WTC11 (cell line): ENCODE data around the gene ATF4. TPM values are rescaled to one million over a fixed set of nuclear protein-coding genes. Genes with fewer than 3 reads are reported as not detected.
A peak's percentile ranks its signal among the peaks of the same experiment; 100 is the strongest.

ENCODE experiments used
- ATAC-seq: fragments of 200-7000 bp; cut with Tn5 transposase; 2 replicates; pipeline ENCODE4 v1.10.0; 2021; ENCODE audit warnings: mild to moderate bottlenecking, moderate library complexity
- CTCF ChIA-PET: fragments of 300-600 bp; sonication (Branson Sonifier 250); formaldehyde crosslinking; loops from one replicate; lab custom pipeline; 2021; ENCODE audit warnings: antibody characterized with exemption; lab: Charles Lee
- POLR2A ChIA-PET: fragments of 350-600 bp; sonication (Branson Sonifier 250); formaldehyde crosslinking; loops from one replicate; lab custom pipeline; 2021; ENCODE audit warnings: antibody characterized with exemption; lab: Charles Lee
- DNase-seq: peaks from one replicate; pipeline ENCODE4 v3.0.0; 2021; ENCODE audit warnings: low spot score
- H3K27ac Mint-ChIP-seq: 2 replicates; pipeline ENCODE4 v1.8.0; 2021; ENCODE audit warnings: mixed read lengths
- H3K27me3 Mint-ChIP-seq: 2 replicates; pipeline ENCODE4 v1.8.0; 2021; ENCODE audit warnings: low read depth, mild to moderate bottlenecking, moderate library complexity, mixed read lengths
- H3K36me3 Mint-ChIP-seq: 2 replicates; pipeline ENCODE4 v1.8.0; 2021; ENCODE audit warnings: mixed read lengths
- H3K4me1 Mint-ChIP-seq: 2 replicates; pipeline ENCODE4 v1.8.0; 2022; ENCODE audit warnings: mixed read lengths
- H3K4me3 Mint-ChIP-seq: 2 replicates; pipeline ENCODE4 v1.8.0; 2021; ENCODE audit warnings: mild to moderate bottlenecking, moderate library complexity, mixed read lengths
- H3K9me3 Mint-ChIP-seq: 2 replicates; pipeline ENCODE4 v1.8.0; 2021; ENCODE audit warnings: mixed read lengths
- EMX1 ChIP-seq: fragments of 250-450 bp; sonication (Bioruptor Pico); IDR thresholded peaks from 2 replicates; pipeline ENCODE4 v1.8.0; 2021; ENCODE audit warnings: mild to moderate bottlenecking
- GTF2I ChIP-seq: fragments of 250-450 bp; sonication (Bioruptor Pico); conservative IDR thresholded peaks from 2 replicates; pipeline ENCODE4 v1.4.0; 2021; ENCODE audit warnings: mild to moderate bottlenecking
- HMGA2 ChIP-seq: fragments of 250-450 bp; sonication (Bioruptor Pico); IDR thresholded peaks from 2 replicates; pipeline ENCODE4 v1.4.0; 2021; ENCODE audit warnings: mild to moderate bottlenecking, moderate library complexity
- NR2C2 ChIP-seq: sonication (generic); formaldehyde crosslinking; IDR thresholded peaks from 2 replicates; pipeline ENCODE4 v1.8.0; 2022; ENCODE audit warnings: mild to moderate bottlenecking, missing genetic modification reagents
- OVOL2 ChIP-seq: fragments of 250-450 bp; sonication (Bioruptor Pico); IDR thresholded peaks from 2 replicates; pipeline ENCODE4 v1.9.0; 2021; ENCODE audit warnings: mild to moderate bottlenecking, borderline replicate concordance
- TEAD4 ChIP-seq: sonication (generic); formaldehyde crosslinking; IDR thresholded peaks from 2 replicates; pipeline ENCODE4 v1.8.0; 2022; ENCODE audit warnings: mild to moderate bottlenecking, missing genetic modification reagents
- ZBTB21 ChIP-seq: sonication (generic); formaldehyde crosslinking; IDR thresholded peaks from 2 replicates; pipeline ENCODE4 v1.8.1; 2023; ENCODE audit warnings: mild to moderate bottlenecking, missing genetic modification reagents, borderline replicate concordance
- ZNF138 ChIP-seq: sonication (generic); formaldehyde crosslinking; conservative IDR thresholded peaks from 2 replicates; pipeline ENCODE4 v1.8.1; 2022; ENCODE audit warnings: mild to moderate bottlenecking, moderate library complexity, missing genetic modification reagents
- ZNF396 ChIP-seq: fragments of 250-450 bp; sonication (Bioruptor Pico); IDR thresholded peaks from 2 replicates; pipeline ENCODE4 v1.8.0; 2021; ENCODE audit warnings: mild to moderate bottlenecking, moderate library complexity, borderline replicate concordance
- total RNA-seq: library from RNA; stranded (reverse); gene quantifications from 3 replicates; pipeline ENCODE4 v1.2.3, GENCODE V29; 2021
- TF ChIP-seq, protein P1 (sequence below): sonication (generic); formaldehyde crosslinking; IDR thresholded peaks from 2 replicates; pipeline ENCODE4 v1.8.0; 2022; ENCODE audit warnings: missing genetic modification reagents
- TF ChIP-seq, protein P2 (sequence below): sonication (generic); formaldehyde crosslinking; IDR thresholded peaks from 2 replicates; pipeline ENCODE4 v1.8.0; 2023; ENCODE audit warnings: missing genetic modification reagents
- TF ChIP-seq, protein P3 (sequence below): fragments of 250-450 bp; sonication (Bioruptor Pico); IDR thresholded peaks from 2 replicates; pipeline ENCODE4 v2.1.2; 2022; ENCODE audit warnings: mild to moderate bottlenecking, moderate library complexity
- TF ChIP-seq, protein P4 (sequence below): sonication (generic); formaldehyde crosslinking; conservative IDR thresholded peaks from 2 replicates; pipeline ENCODE4 v1.8.1; 2023; ENCODE audit warnings: mild to moderate bottlenecking, low read depth, missing genetic modification reagents, moderate library complexity
- TF ChIP-seq, protein P5 (sequence below): fragments of 250-450 bp; sonication (Bioruptor Pico); conservative IDR thresholded peaks from 2 replicates; pipeline ENCODE4 v1.9.0; 2021; ENCODE audit warnings: mild to moderate bottlenecking
- TF ChIP-seq, protein P6 (sequence below): sonication (generic); formaldehyde crosslinking; conservative IDR thresholded peaks from 2 replicates; pipeline ENCODE4 v1.8.1; 2022; ENCODE audit warnings: mild to moderate bottlenecking, missing genetic modification reagents
- TF ChIP-seq, protein P7 (sequence below): fragments of 250-450 bp; sonication (Bioruptor Pico); IDR thresholded peaks from 2 replicates; pipeline ENCODE4 v1.9.0; 2021; ENCODE audit warnings: mild to moderate bottlenecking
- TF ChIP-seq, protein P8 (sequence below): sonication (generic); formaldehyde crosslinking; IDR thresholded peaks from 2 replicates; pipeline ENCODE4 v1.8.0; 2022; ENCODE audit warnings: mild to moderate bottlenecking, missing genetic modification reagents
- TF ChIP-seq, protein P9 (sequence below): sonication (generic); formaldehyde crosslinking; IDR thresholded peaks from 2 replicates; pipeline ENCODE4 v1.8.0; 2022; ENCODE audit warnings: mild to moderate bottlenecking, missing genetic modification reagents
- TF ChIP-seq, protein P10 (sequence below): sonication (generic); formaldehyde crosslinking; IDR thresholded peaks from 2 replicates; pipeline ENCODE4 v1.8.1; 2023; ENCODE audit warnings: mild to moderate bottlenecking, missing genetic modification reagents, moderate library complexity

Gene ATF4
- total RNA-seq, 1 experiment from 2014 or later, result 460 TPM

DNA sequence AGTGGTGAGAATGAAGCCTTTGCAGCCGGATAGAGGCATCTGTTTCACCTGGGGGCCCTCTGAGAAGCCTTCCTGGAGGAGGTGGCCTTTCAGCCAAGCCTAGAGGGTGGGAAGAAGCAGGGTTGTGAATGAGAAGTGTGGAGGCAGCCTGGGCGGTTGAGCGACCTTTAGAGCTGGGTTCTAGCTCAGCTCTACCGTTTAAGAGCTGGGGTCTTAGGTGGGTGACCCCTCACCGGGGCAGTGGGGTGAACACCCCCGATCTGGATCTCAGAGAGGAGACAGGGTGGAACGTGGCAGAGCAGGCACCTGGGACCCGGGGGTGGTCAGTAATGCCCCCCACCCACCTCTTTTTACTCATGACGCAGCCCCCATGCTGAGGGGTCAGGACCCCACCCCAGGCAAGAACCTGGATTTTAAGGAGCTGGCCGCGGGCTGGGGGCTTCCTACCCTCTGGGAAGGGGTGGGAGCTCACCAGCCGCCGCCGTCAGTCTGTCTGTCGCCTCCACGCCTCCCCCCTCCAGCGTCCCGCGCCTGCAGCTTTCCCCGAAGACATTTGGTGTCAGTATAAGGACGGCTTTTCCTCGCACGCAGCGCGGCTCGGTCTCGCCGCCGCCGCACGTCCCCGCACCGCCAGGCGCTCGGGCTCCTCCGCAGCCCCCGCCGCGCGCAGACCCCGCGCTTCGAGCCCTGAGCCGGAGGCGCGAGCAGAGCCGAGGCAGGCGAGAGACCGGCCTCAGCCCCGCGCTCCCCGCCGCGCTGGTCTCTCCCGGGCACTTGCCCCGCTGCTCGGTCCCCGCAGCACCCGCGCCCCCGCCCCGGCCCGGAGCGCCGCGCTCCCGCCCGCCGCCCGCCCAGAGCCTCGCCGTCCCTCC is 36.8 kb downstream of the ATF4 start (continued):
- TF ChIP-seq, protein P1, sequence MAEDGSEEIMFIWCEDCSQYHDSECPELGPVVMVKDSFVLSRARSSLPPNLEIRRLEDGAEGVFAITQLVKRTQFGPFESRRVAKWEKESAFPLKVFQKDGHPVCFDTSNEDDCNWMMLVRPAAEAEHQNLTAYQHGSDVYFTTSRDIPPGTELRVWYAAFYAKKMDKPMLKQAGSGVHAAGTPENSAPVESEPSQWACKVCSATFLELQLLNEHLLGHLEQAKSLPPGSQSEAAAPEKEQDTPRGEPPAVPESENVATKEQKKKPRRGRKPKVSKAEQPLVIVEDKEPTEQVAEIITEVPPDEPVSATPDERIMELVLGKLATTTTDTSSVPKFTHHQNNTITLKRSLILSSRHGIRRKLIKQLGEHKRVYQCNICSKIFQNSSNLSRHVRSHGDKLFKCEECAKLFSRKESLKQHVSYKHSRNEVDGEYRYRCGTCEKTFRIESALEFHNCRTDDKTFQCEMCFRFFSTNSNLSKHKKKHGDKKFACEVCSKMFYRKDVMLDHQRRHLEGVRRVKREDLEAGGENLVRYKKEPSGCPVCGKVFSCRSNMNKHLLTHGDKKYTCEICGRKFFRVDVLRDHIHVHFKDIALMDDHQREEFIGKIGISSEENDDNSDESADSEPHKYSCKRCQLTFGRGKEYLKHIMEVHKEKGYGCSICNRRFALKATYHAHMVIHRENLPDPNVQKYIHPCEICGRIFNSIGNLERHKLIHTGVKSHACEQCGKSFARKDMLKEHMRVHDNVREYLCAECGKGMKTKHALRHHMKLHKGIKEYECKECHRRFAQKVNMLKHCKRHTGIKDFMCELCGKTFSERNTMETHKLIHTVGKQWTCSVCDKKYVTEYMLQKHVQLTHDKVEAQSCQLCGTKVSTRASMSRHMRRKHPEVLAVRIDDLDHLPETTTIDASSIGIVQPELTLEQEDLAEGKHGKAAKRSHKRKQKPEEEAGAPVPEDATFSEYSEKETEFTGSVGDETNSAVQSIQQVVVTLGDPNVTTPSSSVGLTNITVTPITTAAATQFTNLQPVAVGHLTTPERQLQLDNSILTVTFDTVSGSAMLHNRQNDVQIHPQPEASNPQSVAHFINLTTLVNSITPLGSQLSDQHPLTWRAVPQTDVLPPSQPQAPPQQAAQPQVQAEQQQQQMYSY (CRISPR knock-in tag), result no peak
- no peak for TF ChIP-seq ZNF138 (CRISPR knock-in tag)

DNA sequence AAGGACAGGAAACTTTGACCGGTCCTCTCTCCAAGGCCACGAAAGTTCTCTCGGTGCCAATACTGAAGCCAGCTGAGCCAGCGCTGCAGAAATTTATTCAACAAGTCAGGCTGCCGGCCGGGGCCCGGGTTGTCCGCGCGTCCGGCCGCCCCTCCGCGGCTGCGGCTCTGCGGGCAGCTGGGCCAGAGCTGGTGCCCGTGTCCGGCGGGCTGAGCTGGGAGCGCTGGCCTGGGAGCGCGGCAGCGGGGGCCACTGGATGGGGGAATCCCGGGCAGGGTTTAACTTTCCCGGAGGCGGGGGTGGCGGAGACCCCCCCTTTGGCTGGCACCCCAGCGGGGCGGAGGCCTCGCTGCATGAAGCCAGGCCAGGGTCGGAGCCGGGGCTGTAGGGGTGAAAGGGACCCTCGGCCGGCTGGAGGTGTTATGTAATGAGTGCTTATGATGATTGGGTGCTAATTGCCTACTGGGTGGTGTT is 37.9 kb downstream of the ATF4 start:
- Mint-ChIP-seq H3K4me3 (peak overlapping the region; percentile 69), H3K4me1 (peaks cover 7% of the 10 kb centered on the region), H3K27ac (no peak overlapping the region), H3K9me3 (no peaks in the 10 kb centered on the region), H3K36me3 (no peaks in the 10 kb centered on the region), H3K27me3 (peaks cover 59% of the 10 kb centered on the region)
- no peak for DNase-seq
- POLR2A ChIA-PET, result no interaction called here
- CTCF ChIA-PET, result interaction anchor here (1.0 to 2.6 kb wide), 7 partner anchors 13 to 478 kb away, joined by 3 to 24 read pairs (median 4); no protein-coding TSS in a partner anchor
- no peak for ATAC-seq
- TF ChIP-seq, protein P2, sequence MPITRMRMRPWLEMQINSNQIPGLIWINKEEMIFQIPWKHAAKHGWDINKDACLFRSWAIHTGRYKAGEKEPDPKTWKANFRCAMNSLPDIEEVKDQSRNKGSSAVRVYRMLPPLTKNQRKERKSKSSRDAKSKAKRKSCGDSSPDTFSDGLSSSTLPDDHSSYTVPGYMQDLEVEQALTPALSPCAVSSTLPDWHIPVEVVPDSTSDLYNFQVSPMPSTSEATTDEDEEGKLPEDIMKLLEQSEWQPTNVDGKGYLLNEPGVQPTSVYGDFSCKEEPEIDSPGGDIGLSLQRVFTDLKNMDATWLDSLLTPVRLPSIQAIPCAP (CRISPR knock-in tag), result no peak
- TF ChIP-seq, protein P3, sequence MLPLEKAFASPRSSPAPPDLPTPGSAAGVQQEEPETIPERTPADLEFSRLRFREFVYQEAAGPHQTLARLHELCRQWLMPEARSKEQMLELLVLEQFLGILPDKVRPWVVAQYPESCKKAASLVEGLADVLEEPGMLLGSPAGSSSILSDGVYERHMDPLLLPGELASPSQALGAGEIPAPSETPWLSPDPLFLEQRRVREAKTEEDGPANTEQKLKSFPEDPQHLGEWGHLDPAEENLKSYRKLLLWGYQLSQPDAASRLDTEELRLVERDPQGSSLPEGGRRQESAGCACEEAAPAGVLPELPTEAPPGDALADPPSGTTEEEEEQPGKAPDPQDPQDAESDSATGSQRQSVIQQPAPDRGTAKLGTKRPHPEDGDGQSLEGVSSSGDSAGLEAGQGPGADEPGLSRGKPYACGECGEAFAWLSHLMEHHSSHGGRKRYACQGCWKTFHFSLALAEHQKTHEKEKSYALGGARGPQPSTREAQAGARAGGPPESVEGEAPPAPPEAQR (CRISPR knock-in tag), result no peak
- TF ChIP-seq, protein P4, sequence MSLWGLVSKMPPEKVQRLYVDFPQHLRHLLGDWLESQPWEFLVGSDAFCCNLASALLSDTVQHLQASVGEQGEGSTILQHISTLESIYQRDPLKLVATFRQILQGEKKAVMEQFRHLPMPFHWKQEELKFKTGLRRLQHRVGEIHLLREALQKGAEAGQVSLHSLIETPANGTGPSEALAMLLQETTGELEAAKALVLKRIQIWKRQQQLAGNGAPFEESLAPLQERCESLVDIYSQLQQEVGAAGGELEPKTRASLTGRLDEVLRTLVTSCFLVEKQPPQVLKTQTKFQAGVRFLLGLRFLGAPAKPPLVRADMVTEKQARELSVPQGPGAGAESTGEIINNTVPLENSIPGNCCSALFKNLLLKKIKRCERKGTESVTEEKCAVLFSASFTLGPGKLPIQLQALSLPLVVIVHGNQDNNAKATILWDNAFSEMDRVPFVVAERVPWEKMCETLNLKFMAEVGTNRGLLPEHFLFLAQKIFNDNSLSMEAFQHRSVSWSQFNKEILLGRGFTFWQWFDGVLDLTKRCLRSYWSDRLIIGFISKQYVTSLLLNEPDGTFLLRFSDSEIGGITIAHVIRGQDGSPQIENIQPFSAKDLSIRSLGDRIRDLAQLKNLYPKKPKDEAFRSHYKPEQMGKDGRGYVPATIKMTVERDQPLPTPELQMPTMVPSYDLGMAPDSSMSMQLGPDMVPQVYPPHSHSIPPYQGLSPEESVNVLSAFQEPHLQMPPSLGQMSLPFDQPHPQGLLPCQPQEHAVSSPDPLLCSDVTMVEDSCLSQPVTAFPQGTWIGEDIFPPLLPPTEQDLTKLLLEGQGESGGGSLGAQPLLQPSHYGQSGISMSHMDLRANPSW (CRISPR knock-in tag), result no peak
- TF ChIP-seq, protein P5, sequence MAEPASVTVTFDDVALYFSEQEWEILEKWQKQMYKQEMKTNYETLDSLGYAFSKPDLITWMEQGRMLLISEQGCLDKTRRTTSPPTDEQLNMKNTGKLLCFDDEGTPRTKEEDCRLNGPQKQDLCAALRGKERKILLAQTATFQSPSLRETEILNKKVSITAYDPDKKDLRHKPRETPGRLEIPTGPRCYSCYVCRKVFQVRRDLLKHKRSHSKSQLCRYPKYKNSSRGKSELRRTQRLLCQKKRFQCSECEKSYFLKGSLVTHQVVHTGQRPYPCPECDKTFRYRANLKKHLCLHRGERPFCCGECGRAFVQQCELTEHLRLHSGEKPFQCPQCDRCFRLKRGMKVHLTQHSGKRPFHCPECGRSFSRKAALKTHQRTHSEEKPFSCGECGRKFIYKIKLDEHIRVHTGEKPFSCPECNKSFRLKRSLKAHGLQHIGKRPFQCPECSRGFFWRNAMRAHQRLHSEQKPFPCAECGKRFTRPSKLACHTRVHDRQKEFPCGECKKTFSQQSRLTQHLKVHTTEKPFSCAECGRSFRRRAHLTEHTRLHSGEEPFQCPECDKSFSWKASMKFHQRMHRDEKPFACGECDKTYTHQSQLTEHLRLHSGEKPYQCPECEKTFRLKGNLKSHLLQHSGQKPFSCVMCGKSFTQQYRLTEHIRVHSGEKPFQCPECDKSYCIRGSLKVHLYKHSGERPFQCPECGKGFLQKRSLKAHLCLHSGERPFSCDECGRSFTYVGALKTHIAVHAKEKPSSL, result no peak
- TF ChIP-seq TEAD4 (CRISPR knock-in tag) (no peak), ZNF396 (CRISPR knock-in tag) (no peak), HMGA2 (CRISPR knock-in tag) (no peak), EMX1 (no peak), ZNF138 (CRISPR knock-in tag) (no peak), OVOL2 (CRISPR knock-in tag) (no peak), ZBTB21 (CRISPR knock-in tag) (no peak), NR2C2 (no peak), GTF2I (CRISPR knock-in tag) (no peak)
- TF ChIP-seq, protein P6, sequence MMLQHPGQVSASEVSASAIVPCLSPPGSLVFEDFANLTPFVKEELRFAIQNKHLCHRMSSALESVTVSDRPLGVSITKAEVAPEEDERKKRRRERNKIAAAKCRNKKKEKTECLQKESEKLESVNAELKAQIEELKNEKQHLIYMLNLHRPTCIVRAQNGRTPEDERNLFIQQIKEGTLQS (CRISPR knock-in tag), result no peak
- TF ChIP-seq, protein P7, sequence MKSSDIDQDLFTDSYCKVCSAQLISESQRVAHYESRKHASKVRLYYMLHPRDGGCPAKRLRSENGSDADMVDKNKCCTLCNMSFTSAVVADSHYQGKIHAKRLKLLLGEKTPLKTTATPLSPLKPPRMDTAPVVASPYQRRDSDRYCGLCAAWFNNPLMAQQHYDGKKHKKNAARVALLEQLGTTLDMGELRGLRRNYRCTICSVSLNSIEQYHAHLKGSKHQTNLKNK (CRISPR knock-in tag), result no peak
- TF ChIP-seq, protein P8, sequence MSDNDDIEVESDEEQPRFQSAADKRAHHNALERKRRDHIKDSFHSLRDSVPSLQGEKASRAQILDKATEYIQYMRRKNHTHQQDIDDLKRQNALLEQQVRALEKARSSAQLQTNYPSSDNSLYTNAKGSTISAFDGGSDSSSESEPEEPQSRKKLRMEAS (CRISPR knock-in tag), result no peak
- TF ChIP-seq, protein P9, sequence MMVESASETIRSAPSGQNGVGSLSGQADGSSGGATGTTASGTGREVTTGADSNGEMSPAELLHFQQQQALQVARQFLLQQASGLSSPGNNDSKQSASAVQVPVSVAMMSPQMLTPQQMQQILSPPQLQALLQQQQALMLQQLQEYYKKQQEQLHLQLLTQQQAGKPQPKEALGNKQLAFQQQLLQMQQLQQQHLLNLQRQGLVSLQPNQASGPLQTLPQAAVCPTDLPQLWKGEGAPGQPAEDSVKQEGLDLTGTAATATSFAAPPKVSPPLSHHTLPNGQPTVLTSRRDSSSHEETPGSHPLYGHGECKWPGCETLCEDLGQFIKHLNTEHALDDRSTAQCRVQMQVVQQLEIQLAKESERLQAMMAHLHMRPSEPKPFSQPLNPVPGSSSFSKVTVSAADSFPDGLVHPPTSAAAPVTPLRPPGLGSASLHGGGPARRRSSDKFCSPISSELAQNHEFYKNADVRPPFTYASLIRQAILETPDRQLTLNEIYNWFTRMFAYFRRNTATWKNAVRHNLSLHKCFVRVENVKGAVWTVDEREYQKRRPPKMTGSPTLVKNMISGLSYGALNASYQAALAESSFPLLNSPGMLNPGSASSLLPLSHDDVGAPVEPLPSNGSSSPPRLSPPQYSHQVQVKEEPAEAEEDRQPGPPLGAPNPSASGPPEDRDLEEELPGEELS (CRISPR knock-in tag), result no peak
- TF ChIP-seq, protein P10, sequence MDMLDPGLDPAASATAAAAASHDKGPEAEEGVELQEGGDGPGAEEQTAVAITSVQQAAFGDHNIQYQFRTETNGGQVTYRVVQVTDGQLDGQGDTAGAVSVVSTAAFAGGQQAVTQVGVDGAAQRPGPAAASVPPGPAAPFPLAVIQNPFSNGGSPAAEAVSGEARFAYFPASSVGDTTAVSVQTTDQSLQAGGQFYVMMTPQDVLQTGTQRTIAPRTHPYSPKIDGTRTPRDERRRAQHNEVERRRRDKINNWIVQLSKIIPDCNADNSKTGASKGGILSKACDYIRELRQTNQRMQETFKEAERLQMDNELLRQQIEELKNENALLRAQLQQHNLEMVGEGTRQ (CRISPR knock-in tag), result no peak
